ENCODE results near the gene ARHGAP9.

The ARHGAP9 gene

DNA sequence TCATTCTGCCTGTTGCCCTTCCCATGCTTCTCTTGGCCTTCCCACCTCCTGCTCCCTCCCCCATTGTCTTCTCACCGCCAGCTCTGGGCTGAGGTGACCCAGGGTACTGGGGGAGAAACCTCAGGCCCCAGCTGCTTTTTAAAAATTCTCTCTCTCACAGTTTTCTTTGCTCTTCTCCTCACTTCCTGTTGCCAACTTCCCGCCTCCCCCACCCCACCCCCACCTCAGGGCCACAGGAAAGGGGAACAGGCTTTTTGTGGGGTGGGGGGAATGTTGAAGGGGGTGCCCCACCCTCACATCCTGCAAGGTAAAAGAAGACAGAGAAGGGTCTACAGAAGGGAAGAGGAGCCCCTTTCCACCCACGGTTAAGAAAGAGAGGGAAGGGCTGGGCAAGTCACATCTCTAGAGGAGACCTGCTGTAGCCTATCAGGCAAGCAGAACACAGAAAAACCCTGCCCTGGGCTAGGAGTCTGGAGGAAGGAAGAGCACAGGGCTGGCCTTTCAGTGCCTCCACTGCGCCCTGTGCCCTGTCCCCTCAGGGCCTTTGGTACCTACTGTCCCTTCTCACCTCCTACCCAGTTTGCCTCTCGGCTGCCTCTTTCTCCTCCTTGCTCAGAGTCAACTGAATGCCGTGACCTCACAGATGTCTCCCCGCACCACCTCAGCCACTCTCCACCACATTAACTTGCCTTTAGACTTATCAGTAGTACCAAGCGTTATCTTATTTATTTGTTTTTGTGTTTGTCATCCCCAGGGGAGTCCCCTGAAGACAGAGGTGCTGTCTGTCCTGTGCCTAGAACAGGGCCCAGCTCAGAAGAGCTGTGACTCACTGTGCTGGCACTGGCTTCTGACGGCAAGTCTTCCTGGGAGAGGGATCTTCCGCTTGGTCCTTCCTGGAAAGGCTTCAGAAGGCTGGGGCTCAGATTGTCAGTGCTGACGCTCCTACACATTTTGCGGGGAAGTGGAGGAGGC lies 1.7 kb downstream of the ARHGAP9 start:
- ATAC-seq (replicated peaks): peak; percentile 54
- H3K27me3 Mint-ChIP-seq: no peaks in the 10 kb centered on the region
- H3K9me3 Mint-ChIP-seq: no peaks in the 10 kb centered on the region
- DNase-seq: peak; percentile 50 to 53 (median 52)
- H3K27ac Mint-ChIP-seq: peak overlapping the region; percentile 96 to 98
- H3K36me3 Mint-ChIP-seq (ENCODE audit: insufficient read depth): peaks cover 70% of the 10 kb centered on the region
- H3K4me1 Mint-ChIP-seq (ENCODE audit: low read depth in 2 of 2): peaks cover 73 to 77% of the 10 kb centered on the region in 2 donors
- H3K4me3 Mint-ChIP-seq: peak overlapping the region; percentile 97 to 98

DNA sequence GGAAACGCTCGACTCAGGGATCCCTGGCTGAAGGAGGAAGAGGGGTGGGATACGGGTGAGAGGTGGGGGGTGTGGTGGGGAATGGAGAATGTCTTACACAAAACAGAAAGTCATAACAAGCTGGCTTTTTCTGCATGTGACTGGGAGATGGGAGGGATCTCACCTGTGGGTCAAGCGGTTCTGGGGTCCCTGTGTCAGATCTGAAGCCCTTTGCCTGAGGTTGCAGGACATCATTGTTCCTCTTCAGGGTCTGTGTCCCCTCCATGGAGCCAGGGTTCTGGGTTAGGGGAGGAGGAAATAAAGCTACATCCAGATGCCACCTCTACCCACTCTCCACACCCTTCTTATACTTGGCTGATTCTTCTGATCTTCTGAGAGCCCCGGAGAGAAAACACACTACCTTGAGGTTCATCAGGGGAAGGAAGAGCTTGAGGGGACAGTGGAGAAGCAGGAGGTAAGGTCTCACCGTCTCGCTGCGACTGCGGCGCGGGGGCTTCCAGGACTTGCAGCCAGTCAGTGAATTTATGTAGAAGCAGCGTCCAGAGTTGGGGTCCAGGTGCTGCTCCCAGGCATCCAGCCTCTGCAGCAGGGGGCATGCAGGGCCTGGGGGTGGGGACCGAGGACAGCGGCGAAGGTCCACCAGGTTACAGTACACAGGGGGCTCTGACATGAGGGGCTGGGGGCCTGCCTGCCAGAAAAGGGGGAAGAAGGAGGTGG lies 2.5 kb downstream of the ARHGAP9 start:
- peak overlapping the region; percentile 97 to 98 for H3K4me3 Mint-ChIP-seq
- peaks cover 78% of the 10 kb centered on the region for H3K36me3 Mint-ChIP-seq (ENCODE audit: insufficient read depth)
- H3K27ac Mint-ChIP-seq: peak overlapping the region; percentile 96 to 98
- H3K27me3 Mint-ChIP-seq: no peaks in the 10 kb centered on the region
- no peak for DNase-seq
- peaks cover 73 to 78% of the 10 kb centered on the region in 2 donors for H3K4me1 Mint-ChIP-seq (ENCODE audit: low read depth in 2 of 2)
- H3K9me3 Mint-ChIP-seq: no peaks in the 10 kb centered on the region
- ATAC-seq (replicated peaks): no peak

- no peaks in the 10 kb centered on the region for H3K9me3 Mint-ChIP-seq
These were observed 3.3 kb downstream of the ARHGAP9 start for GRCh38 chr12:57476162-57476992.

GRCh38 chr12:57475271-57476161 lies 4.2 kb downstream of the ARHGAP9 start:
- H3K4me1 Mint-ChIP-seq (ENCODE audit: low read depth in 2 of 2): peaks cover 62 to 75% of the 10 kb centered on the region in 2 donors
- DNase-seq (no peak), ATAC-seq (replicated peaks) (no peak)
- H3K4me3 Mint-ChIP-seq: peak overlapping the region; percentile 97 to 98
- peak overlapping the region; percentile 96 to 98 for H3K27ac Mint-ChIP-seq
- H3K9me3 Mint-ChIP-seq: no peaks in the 10 kb centered on the region
- no peaks in the 10 kb centered on the region for H3K27me3 Mint-ChIP-seq
- H3K36me3 Mint-ChIP-seq (ENCODE audit: insufficient read depth): peaks cover 91% of the 10 kb centered on the region

More at GRCh38 chr12:57476162-57476992, 3.3 kb downstream of the ARHGAP9 start:
- no peaks in the 10 kb centered on the region for H3K27me3 Mint-ChIP-seq
- peak overlapping the region; percentile 97 to 98 for H3K4me3 Mint-ChIP-seq
- H3K4me1 Mint-ChIP-seq (ENCODE audit: low read depth in 2 of 2): peaks cover 68 to 77% of the 10 kb centered on the region in 2 donors
- H3K36me3 Mint-ChIP-seq (ENCODE audit: insufficient read depth): peaks cover 86% of the 10 kb centered on the region
- DNase-seq (peak; percentile 69 to 78 (median 77)), ATAC-seq (replicated peaks) (peak; percentile 31)
- peak overlapping the region; percentile 96 to 98 for H3K27ac Mint-ChIP-seq

GRCh38 chr12:57474862-57475261 lies 4.8 kb downstream of the ARHGAP9 start:
- peaks cover 91% of the 10 kb centered on the region for H3K36me3 Mint-ChIP-seq (ENCODE audit: insufficient read depth)
- H3K27me3 Mint-ChIP-seq: no peaks in the 10 kb centered on the region
- no peak for DNase-seq
- H3K27ac Mint-ChIP-seq: peak overlapping the region; percentile 78 to 90
- ATAC-seq (replicated peaks): no peak
- H3K4me1 Mint-ChIP-seq (ENCODE audit: low read depth in 2 of 2): peaks cover 58 to 69% of the 10 kb centered on the region in 2 donors
- no peaks in the 10 kb centered on the region for H3K9me3 Mint-ChIP-seq
- H3K4me3 Mint-ChIP-seq: peak overlapping the region; percentile 77 to 98

DNA sequence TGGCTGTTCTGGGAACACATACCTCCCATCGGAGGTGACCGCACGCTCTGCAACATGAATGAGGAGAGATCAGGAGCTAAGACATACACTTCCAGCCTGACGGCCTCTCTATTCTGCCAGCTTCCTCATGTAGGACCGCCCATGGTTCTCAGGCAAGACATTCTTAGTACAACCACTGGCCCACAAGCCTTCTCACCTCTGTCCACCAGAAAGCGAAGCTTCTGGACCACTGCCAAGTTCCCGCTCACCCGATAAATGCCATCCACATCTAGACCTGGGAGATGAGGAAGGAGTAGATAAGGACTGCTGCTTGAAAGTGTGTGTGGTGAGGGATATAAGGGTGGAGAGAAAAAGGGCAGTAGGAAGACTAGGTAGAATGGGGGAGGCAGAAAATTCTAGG lies 5.2 kb downstream of the ARHGAP9 start:
- Mint-ChIP-seq H3K27me3 (no peaks in the 10 kb centered on the region), H3K4me3 (peak overlapping the region; percentile 77 to 98), H3K4me1 (ENCODE audit: low read depth in 2 of 2) (peaks cover 54 to 64% of the 10 kb centered on the region in 2 donors), H3K36me3 (ENCODE audit: insufficient read depth) (peaks cover 91% of the 10 kb centered on the region), H3K27ac (peak overlapping the region; percentile 78 to 90), H3K9me3 (no peaks in the 10 kb centered on the region)
- DNase-seq (no peak), ATAC-seq (replicated peaks) (no peak)

GRCh38 chr12:57473886-57474285 lies 5.8 kb downstream of the ARHGAP9 start:
- H3K27me3 Mint-ChIP-seq: no peaks in the 10 kb centered on the region
- ATAC-seq (replicated peaks): no peak
- no peak for DNase-seq
- peak overlapping the region; percentile 78 to 90 for H3K27ac Mint-ChIP-seq
- H3K4me1 Mint-ChIP-seq (ENCODE audit: low read depth in 2 of 2): peaks cover 48 to 59% of the 10 kb centered on the region in 2 donors
- peaks cover 91% of the 10 kb centered on the region for H3K36me3 Mint-ChIP-seq (ENCODE audit: insufficient read depth)
- peak overlapping the region; percentile 77 to 98 for H3K4me3 Mint-ChIP-seq
- H3K9me3 Mint-ChIP-seq: no peaks in the 10 kb centered on the region

- no peaks in the 10 kb centered on the region for H3K27me3 Mint-ChIP-seq
- no peak for ATAC-seq (replicated peaks)
- peak overlapping the region; percentile 36 to 77 for H3K4me3 Mint-ChIP-seq
- H3K27ac Mint-ChIP-seq: peak overlapping the region; percentile 59 to 90
- H3K4me1 Mint-ChIP-seq (ENCODE audit: low read depth in 2 of 2): peaks cover 43 to 55% of the 10 kb centered on the region in 2 donors
- no peaks in the 10 kb centered on the region for H3K9me3 Mint-ChIP-seq
- H3K36me3 Mint-ChIP-seq (ENCODE audit: insufficient read depth): peaks cover 86% of the 10 kb centered on the region
- DNase-seq: no peak
These were observed 6.3 kb downstream of the ARHGAP9 start for GRCh38 chr12:57473392-57473791.

GRCh38 chr12:57472391-57472790 lies 7.3 kb downstream of the ARHGAP9 start:
- peaks cover 77% of the 10 kb centered on the region for H3K36me3 Mint-ChIP-seq (ENCODE audit: insufficient read depth)
- ATAC-seq (replicated peaks) (no peak), DNase-seq (no peak)
- peaks cover 36 to 54% of the 10 kb centered on the region in 2 donors for H3K4me1 Mint-ChIP-seq (ENCODE audit: low read depth in 2 of 2)
- H3K27me3 Mint-ChIP-seq: no peaks in the 10 kb centered on the region
- H3K27ac Mint-ChIP-seq: peak overlapping the region; percentile 84 to 90
- no peak overlapping the region for H3K4me3 Mint-ChIP-seq
- H3K9me3 Mint-ChIP-seq: no peaks in the 10 kb centered on the region

DNA sequence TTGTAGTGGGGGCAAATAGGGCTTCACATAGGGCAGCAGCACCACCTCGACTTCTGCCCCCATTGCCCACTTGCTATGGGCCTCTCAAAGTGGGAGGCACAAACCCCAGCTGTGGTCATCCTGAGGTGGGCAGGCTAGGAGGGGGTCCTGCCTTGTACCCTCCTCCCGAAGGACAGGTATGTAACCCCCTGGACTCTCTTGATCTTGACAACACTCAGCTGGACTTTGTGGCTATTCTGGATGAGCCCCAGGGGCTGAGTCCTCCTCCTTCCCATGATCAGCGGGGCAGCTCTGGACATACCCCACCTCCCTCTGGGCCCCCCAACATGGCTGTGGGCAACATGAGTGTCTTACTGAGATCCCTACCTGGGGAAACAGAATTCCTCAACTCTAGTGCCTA lies 8.0 kb downstream of the ARHGAP9 start:
- ATAC-seq (replicated peaks) (no peak), DNase-seq (no peak)
- Mint-ChIP-seq H3K36me3 (ENCODE audit: insufficient read depth) (peaks cover 73% of the 10 kb centered on the region), H3K27me3 (no peaks in the 10 kb centered on the region), H3K4me1 (ENCODE audit: low read depth in 2 of 2) (peaks cover 31 to 52% of the 10 kb centered on the region in 2 donors), H3K27ac (peak overlapping the region; percentile 84 to 90), H3K9me3 (no peaks in the 10 kb centered on the region), H3K4me3 (no peak overlapping the region)

DNA sequence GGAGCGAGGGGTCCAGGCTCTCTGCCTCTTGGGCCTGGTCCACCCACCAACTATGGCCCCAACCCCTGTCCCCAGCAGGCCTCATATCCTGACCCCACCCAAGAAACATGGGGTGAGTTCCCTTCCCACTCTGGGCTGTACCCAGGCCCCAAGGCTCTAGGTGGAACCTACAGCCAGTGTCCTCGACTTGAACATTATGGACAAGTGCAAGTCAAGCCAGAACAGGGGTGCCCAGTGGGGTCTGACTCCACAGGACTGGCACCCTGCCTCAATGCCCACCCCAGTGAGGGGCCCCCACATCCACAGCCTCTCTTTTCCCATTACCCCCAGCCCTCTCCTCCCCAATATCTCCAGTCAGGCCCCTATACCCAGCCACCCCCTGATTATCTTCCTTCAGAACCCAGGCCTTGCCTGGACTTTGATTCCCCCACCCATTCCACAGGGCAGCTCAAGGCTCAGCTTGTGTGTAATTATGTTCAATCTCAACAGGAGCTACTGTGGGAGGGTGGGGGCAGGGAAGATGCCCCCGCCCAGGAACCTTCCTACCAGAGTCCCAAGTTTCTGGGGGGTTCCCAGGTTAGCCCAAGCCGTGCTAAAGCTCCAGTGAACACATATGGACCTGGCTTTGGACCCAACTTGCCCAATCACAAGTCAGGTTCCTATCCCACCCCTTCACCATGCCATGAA lies 8.6 kb downstream of the ARHGAP9 start:
- Mint-ChIP-seq H3K9me3 (no peaks in the 10 kb centered on the region), H3K27ac (peak overlapping the region; percentile 84 to 90), H3K27me3 (no peaks in the 10 kb centered on the region), H3K4me1 (ENCODE audit: low read depth in 2 of 2) (peaks cover 25 to 46% of the 10 kb centered on the region in 2 donors), H3K36me3 (ENCODE audit: insufficient read depth) (peaks cover 69% of the 10 kb centered on the region), H3K4me3 (no peak overlapping the region)
- ATAC-seq (replicated peaks): no peak
- DNase-seq: no peak

Data from effector memory CD8-positive, alpha-beta T cell (primary cell).